Measurements from ENCODE around the gene TMEM132E. TPM values are rescaled to one million over a fixed set of nuclear protein-coding genes. Genes with fewer than 3 reads are reported as not detected.

The TMEM132E gene
- total and polyA plus RNA-seq, 2 of the 8 experiments (the other 6 are each of a cell fraction or from before 2014, with no cell fraction given) = 0.45 to 0.60 TPM

- 87% methylated on average over 7 of the region's 7 CpGs; no CpG with 5 or more reads in 1 of the 2 experiments for WGBS, 2 experiments (ENCODE audit: extremely low coverage in 1 of 2, insufficient coverage in 1 of 2, insufficient read length in 1 of 2, insufficient replicate concordance in 2 of 2, low coverage in 1 of 2, low lambda C conversion rate in 2 of 2, missing lambda C conversion rate in 1 of 2)
- Histone ChIP-seq H3K23ac (ENCODE audit: insufficient read length) (no peak overlapping the region), H4K91ac (replicated peaks; ENCODE audit: insufficient read length, low read length) (no peak overlapping the region), H3K4me1 (replicated peaks in 1 of 4; ENCODE audit: control insufficient read depth in 3 of 4, insufficient read depth in 4 of 4, low read length in 3 of 4) (peaks cover 0 to 6% (median 0%) of the 10 kb centered on the region in 4 experiments; a peak in 3 of 7 replicates), H2AK5ac (ENCODE audit: low read depth, low read length) (no peak overlapping the region), H3K27me3 (replicated peaks in 1 of 4; ENCODE audit: control insufficient read depth in 3 of 4, extremely low read depth in 1 of 4, insufficient read depth in 3 of 4, low read length in 3 of 4) (peaks cover 2 to 27% (median 16%) of the 10 kb centered on the region in 4 experiments; a peak in 6 of 7 replicates), H3K4me2 (ENCODE audit: insufficient read depth in 1 of 2, low read depth in 2 of 2, low read length in 2 of 2) (no peak overlapping the region), H3K23me2 (ENCODE audit: low read depth, low read length) (no peaks in the 10 kb centered on the region), H2BK20ac (ENCODE audit: low read length) (no peak overlapping the region), H3K56ac (replicated peaks; ENCODE audit: insufficient read length, low read depth, low read length) (no peak overlapping the region), H3K79me2 (ENCODE audit: control insufficient read depth in 1 of 2, insufficient read depth in 2 of 2, low read length in 2 of 2) (no peaks in the 10 kb centered on the region), H3K27ac (ENCODE audit: low read depth, low read length) (no peak overlapping the region), H4K5ac (ENCODE audit: insufficient read length, low read depth, low read length) (no peak overlapping the region), H4K20me1 (replicated peaks in 1 of 2; ENCODE audit: control insufficient read depth in 1 of 2, insufficient read depth in 2 of 2, low read length in 2 of 2) (no peaks in the 10 kb centered on the region), H3K4me3 (ENCODE audit: extremely low read depth in 1 of 4, insufficient read depth in 2 of 4, low read depth in 3 of 4, low read length in 4 of 4) (no peak overlapping the region), H2BK12ac (ENCODE audit: low read depth, low read length) (no peak overlapping the region), H3K9me3 (ENCODE audit: insufficient read depth in 2 of 2, low read depth in 1 of 2, low read length in 1 of 2) (no peaks in the 10 kb centered on the region), H3K9ac (replicated peaks in 1 of 4; ENCODE audit: extremely low read depth in 1 of 4, low read depth in 3 of 4, low read length in 3 of 4) (no peak overlapping the region), H2AFZ (ENCODE audit: low read length) (no peak overlapping the region), H3K79me1 (ENCODE audit: low read depth, low read length) (no peaks in the 10 kb centered on the region), H2BK120ac (replicated peaks; ENCODE audit: low read depth, low read length) (no peak overlapping the region), H2BK15ac (ENCODE audit: low read length) (0 out of 2 replicates have a peak overlapping the region, but pooled peaks have one; percentile 33), H4K8ac (ENCODE audit: extremely low read depth, insufficient read depth, low read length) (no peak overlapping the region; the same call in 1 of the 2 replicates), H2BK5ac (ENCODE audit: low read depth, low read length) (no peak overlapping the region), H3K4ac (replicated peaks; ENCODE audit: insufficient read length, low read depth, low read length) (no peak overlapping the region), H3K18ac (ENCODE audit: extremely low read depth, low read length) (no peak overlapping the region), H3K36me3 (ENCODE audit: control insufficient read depth in 2 of 4, insufficient read depth in 4 of 4, low read length in 3 of 4) (no peaks in the 10 kb centered on the region), H3K14ac (ENCODE audit: insufficient read length) (no peak overlapping the region)
- TF ChIP-seq SIN3A (conservative IDR thresholded peaks at IDR 0.05 in 1 of 2, IDR thresholded peaks at IDR 0.05 in 1 of 2; ENCODE audit: low read depth in 1 of 2, low read length in 2 of 2) (no peak), NRF1 (IDR thresholded peaks at IDR 0.05; ENCODE audit: low read depth, low read length) (no peak), JUN (IDR thresholded peaks at IDR 0.05; ENCODE audit: low read depth, low read length) (no peak), YY1 (IDR thresholded peaks at IDR 0.05; ENCODE audit: low read depth, low read length) (no peak), USF2 (IDR thresholded peaks at IDR 0.05; ENCODE audit: low read length) (no peak), POU5F1 (IDR thresholded peaks at IDR 0.05; ENCODE audit: low read depth, low read length) (no peak), BRCA1 (IDR thresholded peaks at IDR 0.05; ENCODE audit: low read depth, low read length) (no peak)
- ChIA-PET POLR2A (ENCODE audit: partially characterized antibody) (no interaction called here), CTCF (ENCODE audit: partially characterized antibody) (interaction anchor here (1.0 to 8.0 kb wide), 9 partner anchors 12 to 251 kb away, joined by 3 to 76 read pairs (median 5); no protein-coding TSS in a partner anchor)
- FAIRE-seq (no peak), DNase-seq (ENCODE audit: low read depth in 1 of 2, low spot score in 2 of 2) (no peak)
Measured at GRCh38 chr17:34641368-34641767, 62.0 kb downstream of the TMEM132E start.

Data from H1 (cell line).